ENCODE measurements around the gene SORT1. TPM values are rescaled to one million over a fixed set of nuclear protein-coding genes. Genes with fewer than 3 reads are reported as not detected.
A peak's percentile ranks its signal among the peaks of the same experiment; 100 is the strongest.

Gene SORT1
- total RNA-seq, 6 experiments from 2014 or later: 3.2 to 30.3 (median 13.7) TPM

GRCh38 chr1:109441069-109441468 is 43.4 kb upstream of the SORT1 start:
- H3K36me3 ChIP-seq: no peaks in the 10 kb centered on the region
- WGBS (ENCODE audit: insufficient coverage, low coverage, low lambda C conversion rate, missing lambda C conversion rate): 13% methylated on average over 1 of the region's 1 CpG
- no peaks in the 10 kb centered on the region for H3K27me3 ChIP-seq
- H3K4me3 ChIP-seq: no peak overlapping the region
- DNase-seq: no peak
- H3K27ac ChIP-seq: no peak overlapping the region
- peak in 1 of 4 donors; percentile 30 for ATAC-seq
- no peak for TF ChIP-seq CTCF (IDR thresholded peaks at IDR 0.05)
- TF ChIP-seq POLR2A (IDR thresholded peaks at IDR 0.05): no peak
- H3K9me3 ChIP-seq: no peaks in the 10 kb centered on the region
- no peaks in the 10 kb centered on the region for H3K4me1 ChIP-seq
- intact Hi-C loops (cut with DNase I): no loop called here

- 65% methylated on average over 3 of the region's 3 CpGs for WGBS (ENCODE audit: insufficient coverage, low coverage, low lambda C conversion rate, missing lambda C conversion rate)
- ATAC-seq (peak in 1 of 4 donors; percentile 69), DNase-seq (no peak)
- H3K4me3 ChIP-seq: no peak overlapping the region
- H3K4me1 ChIP-seq: no peaks in the 10 kb centered on the region
- H3K9me3 ChIP-seq: no peaks in the 10 kb centered on the region
- TF ChIP-seq POLR2A (IDR thresholded peaks at IDR 0.05) (no peak), CTCF (IDR thresholded peaks at IDR 0.05) (no peak)
- no peaks in the 10 kb centered on the region for H3K36me3 ChIP-seq
- H3K27me3 ChIP-seq: no peaks in the 10 kb centered on the region
- intact Hi-C loops (cut with DNase I): no loop called here
- H3K27ac ChIP-seq: no peak overlapping the region
These were observed 41.1 kb upstream of the SORT1 start for GRCh38 chr1:109438798-109439297.

GRCh38 chr1:109434484-109434883 is 36.8 kb upstream of the SORT1 start:
- intact Hi-C loops (cut with DNase I): no loop called here
- Histone ChIP-seq H3K36me3 (no peaks in the 10 kb centered on the region), H3K9me3 (no peaks in the 10 kb centered on the region), H3K27ac (no peak overlapping the region), H3K4me3 (no peak overlapping the region), H3K4me1 (no peaks in the 10 kb centered on the region), H3K27me3 (no peaks in the 10 kb centered on the region)
- TF ChIP-seq CTCF (IDR thresholded peaks at IDR 0.05) (no peak), POLR2A (IDR thresholded peaks at IDR 0.05) (no peak)
- ATAC-seq (no peak), DNase-seq (no peak)
- no CpG with 5 or more reads among the region's 1 CpG for WGBS (ENCODE audit: insufficient coverage, low coverage, low lambda C conversion rate, missing lambda C conversion rate)

GRCh38 chr1:109433322-109433721 is 35.6 kb upstream of the SORT1 start:
- ATAC-seq (no peak), DNase-seq (no peak)
- Histone ChIP-seq H3K27me3 (no peaks in the 10 kb centered on the region), H3K36me3 (no peaks in the 10 kb centered on the region), H3K9me3 (no peaks in the 10 kb centered on the region), H3K4me3 (no peak overlapping the region), H3K4me1 (no peaks in the 10 kb centered on the region), H3K27ac (no peak overlapping the region)
- no peak for TF ChIP-seq CTCF (IDR thresholded peaks at IDR 0.05)
- no peak for TF ChIP-seq POLR2A (IDR thresholded peaks at IDR 0.05)
- WGBS (ENCODE audit: insufficient coverage, low coverage, low lambda C conversion rate, missing lambda C conversion rate): 100% methylated on average over 1 of the region's 1 CpG
- intact Hi-C loops (cut with DNase I): no loop called here

GRCh38 chr1:109432336-109432735 is 34.6 kb upstream of the SORT1 start:
- ATAC-seq: no peak
- intact Hi-C loops (cut with DNase I): no loop called here

More at GRCh38 chr1:109432336-109432735, 34.6 kb upstream of the SORT1 start:
- H3K4me3 ChIP-seq: no peak overlapping the region
- no peaks in the 10 kb centered on the region for H3K36me3 ChIP-seq
- TF ChIP-seq CTCF (IDR thresholded peaks at IDR 0.05) (no peak), POLR2A (IDR thresholded peaks at IDR 0.05) (no peak)
- no peaks in the 10 kb centered on the region for H3K27me3 ChIP-seq
- H3K27ac ChIP-seq: no peak overlapping the region
- peaks cover 0 to 4% (median 0%) of the 10 kb centered on the region in 4 donors for H3K4me1 ChIP-seq
- H3K9me3 ChIP-seq: no peaks in the 10 kb centered on the region
- DNase-seq: no peak
